ENCODE results near the gene CASKIN2. TPM values are rescaled to one million over a fixed set of nuclear protein-coding genes. Genes with fewer than 3 reads are reported as not detected.
A peak's percentile ranks its signal among the peaks of the same experiment; 100 is the strongest.

Gene CASKIN2
- total and polyA plus RNA-seq, 2 of the 4 experiments (the other 2 are of a cell fraction): 2.9 to 6.9 TPM

DNA sequence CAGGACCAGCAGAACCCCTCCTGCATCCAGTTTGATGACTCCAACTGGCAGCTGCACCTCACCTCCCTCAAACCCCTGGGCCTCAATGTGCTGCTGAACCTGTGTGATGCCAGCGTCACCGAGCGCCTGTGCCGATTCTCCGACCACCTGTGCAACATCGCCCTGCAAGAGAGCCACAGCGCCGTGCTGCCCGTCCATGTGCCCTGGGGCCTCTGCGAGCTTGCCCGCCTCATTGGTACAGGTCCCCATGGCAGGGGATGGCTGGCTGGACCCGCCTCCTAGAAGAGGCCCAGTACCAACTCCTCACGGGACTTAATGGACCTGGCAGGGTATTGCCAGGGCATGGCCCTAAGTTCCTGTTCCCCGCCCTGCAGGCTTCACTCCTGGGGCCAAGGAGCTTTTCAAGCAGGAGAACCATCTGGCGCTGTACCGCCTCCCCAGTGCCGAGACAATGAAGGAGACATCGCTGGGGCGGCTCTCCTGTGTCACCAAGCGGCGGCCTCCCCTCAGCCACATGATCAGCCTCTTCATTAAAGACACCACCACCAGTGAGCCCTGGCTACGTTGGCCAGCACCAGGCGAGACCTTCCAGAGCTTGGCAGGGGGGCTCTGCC is 22.7 kb downstream of the CASKIN2 start:
- BruUV-seq (replicated peaks): TSS peak; percentile 70
- H2AFZ ChIP-seq (replicated peaks; ENCODE audit: low read length, poor library complexity): no peak overlapping the region
- H3K27me3 ChIP-seq (ENCODE audit: control insufficient read depth, insufficient read depth, low read length): no peaks in the 10 kb centered on the region
- H3K9me1 ChIP-seq (ENCODE audit: insufficient read depth, low read length): no peaks in the 10 kb centered on the region
- H3K79me1 ChIP-seq (ENCODE audit: low read depth in 1 of 2, low read length in 2 of 2): no peaks in the 10 kb centered on the region; a peak in 1 of 4 replicates
- TF ChIP-seq, protein P1, sequence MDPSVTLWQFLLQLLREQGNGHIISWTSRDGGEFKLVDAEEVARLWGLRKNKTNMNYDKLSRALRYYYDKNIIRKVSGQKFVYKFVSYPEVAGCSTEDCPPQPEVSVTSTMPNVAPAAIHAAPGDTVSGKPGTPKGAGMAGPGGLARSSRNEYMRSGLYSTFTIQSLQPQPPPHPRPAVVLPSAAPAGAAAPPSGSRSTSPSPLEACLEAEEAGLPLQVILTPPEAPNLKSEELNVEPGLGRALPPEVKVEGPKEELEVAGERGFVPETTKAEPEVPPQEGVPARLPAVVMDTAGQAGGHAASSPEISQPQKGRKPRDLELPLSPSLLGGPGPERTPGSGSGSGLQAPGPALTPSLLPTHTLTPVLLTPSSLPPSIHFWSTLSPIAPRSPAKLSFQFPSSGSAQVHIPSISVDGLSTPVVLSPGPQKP (IDR thresholded peaks at IDR 0.05; ENCODE audit: borderline replicate concordance, low read depth, low read length): no peak
- TF ChIP-seq RFX5 (IDR thresholded peaks at IDR 0.05; ENCODE audit: low read depth, low read length) (no peak), POLR2A (IDR thresholded peaks at IDR 0.05; ENCODE audit: low read depth, low read length) (no peak), RAD21 (IDR thresholded peaks at IDR 0.05; ENCODE audit: low read length) (no peak), MAZ (IDR thresholded peaks at IDR 0.05; ENCODE audit: borderline replicate concordance, low read depth, low read length) (no peak)
- TF ChIP-seq, protein P2, sequence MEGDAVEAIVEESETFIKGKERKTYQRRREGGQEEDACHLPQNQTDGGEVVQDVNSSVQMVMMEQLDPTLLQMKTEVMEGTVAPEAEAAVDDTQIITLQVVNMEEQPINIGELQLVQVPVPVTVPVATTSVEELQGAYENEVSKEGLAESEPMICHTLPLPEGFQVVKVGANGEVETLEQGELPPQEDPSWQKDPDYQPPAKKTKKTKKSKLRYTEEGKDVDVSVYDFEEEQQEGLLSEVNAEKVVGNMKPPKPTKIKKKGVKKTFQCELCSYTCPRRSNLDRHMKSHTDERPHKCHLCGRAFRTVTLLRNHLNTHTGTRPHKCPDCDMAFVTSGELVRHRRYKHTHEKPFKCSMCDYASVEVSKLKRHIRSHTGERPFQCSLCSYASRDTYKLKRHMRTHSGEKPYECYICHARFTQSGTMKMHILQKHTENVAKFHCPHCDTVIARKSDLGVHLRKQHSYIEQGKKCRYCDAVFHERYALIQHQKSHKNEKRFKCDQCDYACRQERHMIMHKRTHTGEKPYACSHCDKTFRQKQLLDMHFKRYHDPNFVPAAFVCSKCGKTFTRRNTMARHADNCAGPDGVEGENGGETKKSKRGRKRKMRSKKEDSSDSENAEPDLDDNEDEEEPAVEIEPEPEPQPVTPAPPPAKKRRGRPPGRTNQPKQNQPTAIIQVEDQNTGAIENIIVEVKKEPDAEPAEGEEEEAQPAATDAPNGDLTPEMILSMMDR (conservative IDR thresholded peaks at IDR 0.05; ENCODE audit: low read depth, low read length): no peak
- in situ Hi-C loops (cut with MboI; ENCODE audit: low sequenced_read_pairs): no loop called here
- H4K91ac ChIP-seq (ENCODE audit: insufficient read depth, low read depth, low read length): no peak overlapping the region
- WGBS, 2 experiments (ENCODE audit: extremely low coverage in 2 of 2, insufficient read length in 1 of 2): 93% methylated on average over 20 of the region's 23 CpGs; no CpG with 5 or more reads in 1 of the 2 experiments
- H4K20me1 ChIP-seq (ENCODE audit: insufficient read depth, low read length): no peaks in the 10 kb centered on the region; the same call in 1 of the 2 replicates
- ATAC-seq (ENCODE audit: low read depth) (no peak), DNase-seq (no peak)
- no peak overlapping the region for H3K4me2 ChIP-seq (ENCODE audit: low read depth, low read length)
- no peak overlapping the region for H2BK15ac ChIP-seq (ENCODE audit: low read depth, low read length)
- H2BK5ac ChIP-seq (ENCODE audit: low read depth, low read length, poor library complexity, severe bottlenecking): no peak overlapping the region
- no peak overlapping the region for H3K4ac ChIP-seq (ENCODE audit: low read depth, low read length)
- no peak overlapping the region for H3K56ac ChIP-seq (ENCODE audit: extremely low read depth, insufficient read depth, low read length)
- H3K14ac ChIP-seq (replicated peaks; ENCODE audit: low read depth, low read length): no peak overlapping the region
- H3K36me3 ChIP-seq (ENCODE audit: control insufficient read depth, insufficient read depth, low read length): peaks cover 50% of the 10 kb centered on the region
- no peak overlapping the region for H4K8ac ChIP-seq (ENCODE audit: low read depth in 2 of 2, low read length in 2 of 2)
- no peak overlapping the region for H3K27ac ChIP-seq (ENCODE audit: insufficient read depth, low read length)
- intact Hi-C loops (cut with micrococcal nuclease): no loop called here
- H2AK9ac ChIP-seq (replicated peaks; ENCODE audit: low read depth, low read length, poor library complexity): no peak overlapping the region
- H4K5ac ChIP-seq (ENCODE audit: low read depth, low read length): no peak overlapping the region
- POLR2A ChIA-PET (ENCODE audit: unreplicated experiment): no interaction called here
- no peak overlapping the region for H3K4me3 ChIP-seq (ENCODE audit: insufficient read depth, low read depth, low read length)
- dilution Hi-C loops (cut with HindIII; ENCODE audit: low sequenced_read_pairs, unreplicated experiment): no loop called here
- no peak overlapping the region for H3K9ac ChIP-seq (ENCODE audit: low read depth, low read length)
- no peak overlapping the region for H3K23ac ChIP-seq (ENCODE audit: low read depth, low read length)
- CTCF ChIA-PET: no interaction called here
- H2BK20ac ChIP-seq (ENCODE audit: low read depth, low read length): no peak overlapping the region
- no peak overlapping the region for H2BK120ac ChIP-seq (ENCODE audit: low read depth, low read length)
- no peaks in the 10 kb centered on the region for H3K4me1 ChIP-seq (ENCODE audit: control insufficient read depth, insufficient read depth, low read length)
- H3K9me3 ChIP-seq (ENCODE audit: control insufficient read depth, insufficient read depth, low read length): no peaks in the 10 kb centered on the region
- H3K18ac ChIP-seq (ENCODE audit: low read depth, low read length): no peak overlapping the region
- no peak overlapping the region for H2AK5ac ChIP-seq (ENCODE audit: low read depth, low read length)

Data from IMR-90 (cell line).